Activated naive CD4-positive, alpha-beta T cell treated with anti-CD3 and anti-CD28 coated beads, Interleukin-2, amount 10 ng/mL, durations not matched to agents 7 days and 5 days (primary cell): ENCODE results near the gene HPGDS.

Experiments used
- CTCF ChIA-PET: fragments of 350-600 bp; sonication (Branson Sonifier 250); formaldehyde crosslinking; loops from one replicate; lab custom pipeline; 2021; ENCODE audit warnings: antibody characterized with exemption; lab: Charles Lee
- DNase-seq: peaks from one replicate; pipeline ENCODE4 v3.0.0-alpha.2; 2020
- H3K27ac Mint-ChIP-seq: one replicate; pipeline ENCODE4 v1.8.0; 2021; ENCODE audit warnings: mild to moderate bottlenecking, moderate library complexity, mixed read lengths
- H3K27me3 Mint-ChIP-seq: one replicate; pipeline ENCODE4 v1.8.0; 2021; ENCODE audit warnings: mild to moderate bottlenecking, mixed read lengths
- H3K36me3 Mint-ChIP-seq: one replicate; pipeline ENCODE4 v1.8.0; 2021; ENCODE audit warnings: mixed read lengths
- H3K4me1 Mint-ChIP-seq: one replicate; pipeline ENCODE4 v1.8.0; 2021; ENCODE audit warnings: mixed read lengths
- H3K4me3 Mint-ChIP-seq: one replicate; pipeline ENCODE4 v1.8.0; 2021; ENCODE audit warnings: mild to moderate bottlenecking, moderate library complexity, mixed read lengths
- H3K9me3 Mint-ChIP-seq: one replicate; pipeline ENCODE4 v1.8.0; 2021; ENCODE audit warnings: mixed read lengths

Gene HPGDS

GRCh38 chr4:94369046-94369445 lies 26.4 kb upstream of the HPGDS start:
- H3K4me1 Mint-ChIP-seq: no peaks in the 10 kb centered on the region
- no peaks in the 10 kb centered on the region for H3K9me3 Mint-ChIP-seq
- no peak overlapping the region for H3K27ac Mint-ChIP-seq
- H3K36me3 Mint-ChIP-seq: no peaks in the 10 kb centered on the region
- DNase-seq: no peak
- peaks cover 17% of the 10 kb centered on the region for H3K27me3 Mint-ChIP-seq
- CTCF ChIA-PET: no interaction called here
- H3K4me3 Mint-ChIP-seq: no peak overlapping the region

- Mint-ChIP-seq H3K4me3 (no peak overlapping the region), H3K27me3 (peaks cover 17% of the 10 kb centered on the region), H3K4me1 (no peaks in the 10 kb centered on the region), H3K27ac (no peak overlapping the region), H3K36me3 (no peaks in the 10 kb centered on the region), H3K9me3 (no peaks in the 10 kb centered on the region)
- no peak for DNase-seq
- CTCF ChIA-PET: no interaction called here
These were observed 25.8 kb upstream of the HPGDS start for GRCh38 chr4:94368459-94368858.

- no peaks in the 10 kb centered on the region for H3K36me3 Mint-ChIP-seq
- H3K27me3 Mint-ChIP-seq: peaks cover 15% of the 10 kb centered on the region
- no peak overlapping the region for H3K27ac Mint-ChIP-seq
- H3K9me3 Mint-ChIP-seq: no peaks in the 10 kb centered on the region
- CTCF ChIA-PET: no interaction called here
- H3K4me1 Mint-ChIP-seq: no peaks in the 10 kb centered on the region
- DNase-seq: no peak
- H3K4me3 Mint-ChIP-seq: no peak overlapping the region
These were observed 22.7 kb upstream of the HPGDS start for GRCh38 chr4:94365304-94365703.

DNA sequence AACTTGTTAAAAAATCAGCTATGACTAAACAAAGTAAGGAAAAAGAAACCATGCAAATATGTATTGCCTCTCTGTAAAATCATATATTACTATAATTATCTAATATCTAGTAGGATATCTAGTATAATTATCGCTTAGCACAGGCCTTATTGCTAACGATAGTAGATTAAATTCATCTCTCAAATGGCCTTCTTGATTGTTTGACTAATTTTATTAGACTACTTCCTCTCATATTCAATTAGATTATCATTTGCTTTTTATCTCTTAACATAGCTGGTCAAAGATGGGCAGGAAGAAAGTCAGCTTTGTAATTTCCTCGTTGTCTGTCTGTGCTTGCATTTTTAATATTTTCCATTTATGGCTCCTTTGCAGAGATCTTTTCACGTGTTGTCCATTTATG lies 21.9 kb upstream of the HPGDS start:
- CTCF ChIA-PET: no interaction called here
- H3K4me1 Mint-ChIP-seq: no peaks in the 10 kb centered on the region
- H3K27ac Mint-ChIP-seq: no peak overlapping the region
- H3K4me3 Mint-ChIP-seq: no peak overlapping the region
- H3K27me3 Mint-ChIP-seq: peaks cover 8% of the 10 kb centered on the region
- H3K9me3 Mint-ChIP-seq: no peaks in the 10 kb centered on the region
- no peaks in the 10 kb centered on the region for H3K36me3 Mint-ChIP-seq
- DNase-seq: no peak

DNA sequence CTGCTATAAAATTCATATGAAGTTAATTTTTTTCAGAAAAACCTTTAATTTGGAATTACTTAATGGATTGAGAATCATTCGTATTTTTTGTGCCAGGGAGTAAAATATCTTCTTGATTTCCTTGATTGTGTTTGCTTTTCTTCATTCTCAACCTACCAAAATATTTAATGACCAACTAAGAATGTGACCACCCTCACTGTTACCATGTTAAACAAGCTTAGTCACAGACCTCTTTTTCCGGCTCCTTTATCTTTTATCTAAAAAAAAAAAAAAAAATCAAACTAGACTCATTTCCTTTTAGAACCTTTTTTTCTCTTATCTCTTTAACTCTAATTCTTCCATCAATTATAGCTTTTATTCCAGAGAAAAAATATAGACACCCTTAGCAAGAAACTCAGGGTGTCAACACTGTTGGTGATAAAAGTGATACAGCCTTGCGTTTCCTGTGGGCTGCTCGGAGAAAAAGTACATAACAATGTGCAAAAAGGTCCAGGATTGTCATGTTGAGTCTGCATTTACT lies 20.6 kb upstream of the HPGDS start:
- H3K4me1 Mint-ChIP-seq: no peaks in the 10 kb centered on the region

GRCh38 chr4:94359838-94360237 lies 17.2 kb upstream of the HPGDS start:
- no peak for DNase-seq
- Mint-ChIP-seq H3K36me3 (no peaks in the 10 kb centered on the region), H3K27me3 (no peaks in the 10 kb centered on the region), H3K4me3 (no peak overlapping the region), H3K9me3 (no peaks in the 10 kb centered on the region), H3K4me1 (no peaks in the 10 kb centered on the region), H3K27ac (no peak overlapping the region)
- CTCF ChIA-PET: no interaction called here

More for the DNA sequence above, 20.6 kb upstream of the HPGDS start:
- DNase-seq: no peak
- Mint-ChIP-seq H3K36me3 (no peaks in the 10 kb centered on the region), H3K27me3 (peaks cover 7% of the 10 kb centered on the region), H3K4me3 (no peak overlapping the region), H3K27ac (no peak overlapping the region), H3K9me3 (no peaks in the 10 kb centered on the region)
- CTCF ChIA-PET: no interaction called here

DNA sequence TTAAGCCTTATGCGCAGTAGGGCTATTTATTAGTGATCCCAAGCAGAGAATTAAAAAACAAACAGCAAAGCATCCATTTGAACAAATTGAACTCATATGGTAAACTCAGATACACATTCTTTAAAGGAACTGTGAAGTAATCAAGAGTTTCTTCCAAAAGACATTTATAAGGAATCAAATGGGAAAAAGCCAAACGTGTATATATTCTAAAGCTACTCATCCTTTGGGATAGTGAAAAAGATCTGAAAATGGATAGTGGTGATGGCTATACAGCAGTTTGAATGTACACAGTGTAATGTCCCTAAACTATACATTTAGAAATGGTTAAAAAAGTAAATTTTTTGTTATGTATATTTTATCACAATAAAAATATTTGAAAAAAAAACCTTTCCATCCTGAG lies 16.6 kb upstream of the HPGDS start:
- Mint-ChIP-seq H3K4me3 (no peak overlapping the region), H3K27ac (no peak overlapping the region), H3K36me3 (no peaks in the 10 kb centered on the region), H3K4me1 (no peaks in the 10 kb centered on the region), H3K9me3 (no peaks in the 10 kb centered on the region), H3K27me3 (peaks cover 4% of the 10 kb centered on the region)
- DNase-seq: no peak
- CTCF ChIA-PET: no interaction called here

DNA sequence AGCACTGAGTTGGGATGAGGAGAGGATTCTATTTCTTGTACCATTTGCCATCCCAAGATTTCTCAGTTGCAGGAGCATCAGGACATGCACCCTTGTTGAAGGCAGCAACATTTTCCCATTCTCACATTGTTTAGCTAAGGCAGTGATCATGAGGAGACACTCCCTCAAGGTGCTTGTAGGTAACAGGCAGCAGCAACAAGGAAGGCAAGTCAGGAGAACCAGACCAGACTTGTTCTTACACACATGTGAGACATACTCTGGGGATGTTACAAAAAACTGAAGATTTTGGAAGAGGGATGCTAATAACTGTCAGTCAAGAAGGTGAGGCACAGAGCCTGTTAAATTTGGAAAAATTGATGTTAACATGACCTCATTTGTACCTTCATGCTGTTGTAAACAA lies 15.5 kb upstream of the HPGDS start:
- Mint-ChIP-seq H3K36me3 (no peaks in the 10 kb centered on the region), H3K4me3 (no peak overlapping the region), H3K27me3 (peaks cover 4% of the 10 kb centered on the region), H3K4me1 (no peaks in the 10 kb centered on the region), H3K9me3 (no peaks in the 10 kb centered on the region), H3K27ac (no peak overlapping the region)
- DNase-seq: no peak
- CTCF ChIA-PET: no interaction called here

GRCh38 chr4:94357624-94358023 lies 15.0 kb upstream of the HPGDS start:
- Mint-ChIP-seq H3K9me3 (no peaks in the 10 kb centered on the region), H3K4me1 (no peaks in the 10 kb centered on the region), H3K27ac (no peak overlapping the region), H3K36me3 (no peaks in the 10 kb centered on the region), H3K4me3 (no peak overlapping the region), H3K27me3 (peaks cover 4% of the 10 kb centered on the region)
- DNase-seq: no peak
- CTCF ChIA-PET: interaction anchor here (0.6 kb wide), 1 partner anchor 459 kb away, joined by 3 read pairs; no protein-coding TSS in a partner anchor

GRCh38 chr4:94356444-94356843 lies 13.8 kb upstream of the HPGDS start:
- no peaks in the 10 kb centered on the region for H3K9me3 Mint-ChIP-seq
- H3K27me3 Mint-ChIP-seq: peaks cover 14% of the 10 kb centered on the region
- no peaks in the 10 kb centered on the region for H3K36me3 Mint-ChIP-seq
- DNase-seq: no peak
- peaks cover 6% of the 10 kb centered on the region for H3K4me1 Mint-ChIP-seq
- H3K4me3 Mint-ChIP-seq: no peak overlapping the region
- CTCF ChIA-PET: no interaction called here
- H3K27ac Mint-ChIP-seq: no peak overlapping the region

- Mint-ChIP-seq H3K4me3 (no peak overlapping the region), H3K36me3 (no peaks in the 10 kb centered on the region), H3K9me3 (no peaks in the 10 kb centered on the region), H3K27me3 (peaks cover 25% of the 10 kb centered on the region), H3K27ac (no peak overlapping the region), H3K4me1 (peaks cover 6% of the 10 kb centered on the region)
- no peak for DNase-seq
- CTCF ChIA-PET: no interaction called here
These were observed 11.8 kb upstream of the HPGDS start for GRCh38 chr4:94354474-94354896.

GRCh38 chr4:94352996-94353395 lies 10.4 kb upstream of the HPGDS start:
- no peak for DNase-seq
- H3K4me3 Mint-ChIP-seq: no peak overlapping the region
- no peaks in the 10 kb centered on the region for H3K36me3 Mint-ChIP-seq
- CTCF ChIA-PET: no interaction called here
- H3K27ac Mint-ChIP-seq: no peak overlapping the region
- H3K4me1 Mint-ChIP-seq: peaks cover 6% of the 10 kb centered on the region
- H3K27me3 Mint-ChIP-seq: peaks cover 25% of the 10 kb centered on the region
- H3K9me3 Mint-ChIP-seq: no peaks in the 10 kb centered on the region

- no peak overlapping the region for H3K27ac Mint-ChIP-seq
- H3K4me1 Mint-ChIP-seq: peaks cover 6% of the 10 kb centered on the region
- no peaks in the 10 kb centered on the region for H3K36me3 Mint-ChIP-seq
- peaks cover 25% of the 10 kb centered on the region for H3K27me3 Mint-ChIP-seq
- no peak overlapping the region for H3K4me3 Mint-ChIP-seq
- DNase-seq: no peak
- CTCF ChIA-PET: no interaction called here
- H3K9me3 Mint-ChIP-seq: no peaks in the 10 kb centered on the region
These were observed 9.5 kb upstream of the HPGDS start for GRCh38 chr4:94352163-94352562.

DNA sequence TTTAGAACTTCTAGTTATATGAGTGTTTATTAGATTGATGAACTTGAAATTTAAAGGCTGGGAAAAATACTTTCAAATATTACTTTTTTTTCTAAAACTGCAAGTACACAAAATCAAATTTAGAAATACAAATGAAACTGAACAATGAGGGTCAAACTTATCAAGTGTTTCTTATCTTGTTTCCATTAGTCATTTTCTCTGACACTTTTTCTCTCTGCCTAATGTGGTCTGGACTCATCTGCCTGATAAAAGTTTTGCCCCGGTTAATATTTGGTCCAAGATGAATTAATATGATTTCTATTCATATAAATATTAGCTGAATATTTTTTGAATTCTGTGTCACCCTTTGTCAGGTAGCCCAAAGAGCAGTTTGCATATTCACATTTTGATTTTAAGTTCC lies 8.7 kb upstream of the HPGDS start:
- CTCF ChIA-PET: no interaction called here
- peaks cover 25% of the 10 kb centered on the region for H3K27me3 Mint-ChIP-seq

GRCh38 chr4:94350095-94350494 lies 7.5 kb upstream of the HPGDS start:
- H3K27me3 Mint-ChIP-seq: peaks cover 25% of the 10 kb centered on the region
- no peak overlapping the region for H3K27ac Mint-ChIP-seq
- no peaks in the 10 kb centered on the region for H3K36me3 Mint-ChIP-seq
- CTCF ChIA-PET: no interaction called here
- no peak overlapping the region for H3K4me3 Mint-ChIP-seq
- DNase-seq: no peak
- H3K9me3 Mint-ChIP-seq: no peaks in the 10 kb centered on the region
- peaks cover 12% of the 10 kb centered on the region for H3K4me1 Mint-ChIP-seq

More for the DNA sequence above, 8.7 kb upstream of the HPGDS start:
- H3K36me3 Mint-ChIP-seq: no peaks in the 10 kb centered on the region
- no peak for DNase-seq
- H3K4me3 Mint-ChIP-seq: no peak overlapping the region
- no peaks in the 10 kb centered on the region for H3K9me3 Mint-ChIP-seq
- no peak overlapping the region for H3K27ac Mint-ChIP-seq
- peaks cover 9% of the 10 kb centered on the region for H3K4me1 Mint-ChIP-seq

GRCh38 chr4:94349193-94349592 lies 6.6 kb upstream of the HPGDS start:
- Mint-ChIP-seq H3K27ac (no peak overlapping the region), H3K4me3 (no peak overlapping the region), H3K36me3 (no peaks in the 10 kb centered on the region), H3K27me3 (peaks cover 21% of the 10 kb centered on the region), H3K4me1 (peaks cover 13% of the 10 kb centered on the region), H3K9me3 (no peaks in the 10 kb centered on the region)
- DNase-seq: no peak
- CTCF ChIA-PET: interaction anchor here (0.5 kb wide), 1 partner anchor 67 kb away, joined by 3 read pairs; no protein-coding TSS in a partner anchor
